HUES6 (cell line): ENCODE data around the gene KDM7A.
"Not testable (repeated sequence)": the region's sequence is repeated elsewhere in the genome, so short reads cannot be mapped to it uniquely, and the experiment has no call there.

ENCODE experiments used
- H3K27ac ChIP-seq: 2 replicates; pipeline ENCODE4 v1.7.0; 2013; ENCODE audit warnings: low read depth, mild to moderate bottlenecking, low read length, inconsistent platforms
- H3K27me3 ChIP-seq: 2 replicates; pipeline ENCODE4 v1.6.1; 2013; ENCODE audit warnings: low read length; ENCODE audit not compliant: control insufficient read depth, insufficient read depth
- H3K36me3 ChIP-seq: 2 replicates; pipeline ENCODE4 v1.6.1; 2013; ENCODE audit warnings: low read length; ENCODE audit not compliant: control insufficient read depth, insufficient read depth
- H3K4me1 ChIP-seq: 2 replicates; pipeline ENCODE4 v1.6.1; 2013; ENCODE audit warnings: low read length; ENCODE audit not compliant: control insufficient read depth, insufficient read depth
- H3K4me3 ChIP-seq: 2 replicates; pipeline ENCODE4 v1.5.1; 2013; ENCODE audit warnings: low read depth, low read length
- H3K9ac ChIP-seq: one replicate; pipeline ENCODE4 v1.6.1; 2013; ENCODE audit warnings: mild to moderate bottlenecking, low read length
- H3K9me3 ChIP-seq: 2 replicates; pipeline ENCODE4 v1.6.1; 2013; ENCODE audit warnings: low read depth, low read length; ENCODE audit not compliant: control insufficient read depth, insufficient read depth

KDM7A gene

DNA sequence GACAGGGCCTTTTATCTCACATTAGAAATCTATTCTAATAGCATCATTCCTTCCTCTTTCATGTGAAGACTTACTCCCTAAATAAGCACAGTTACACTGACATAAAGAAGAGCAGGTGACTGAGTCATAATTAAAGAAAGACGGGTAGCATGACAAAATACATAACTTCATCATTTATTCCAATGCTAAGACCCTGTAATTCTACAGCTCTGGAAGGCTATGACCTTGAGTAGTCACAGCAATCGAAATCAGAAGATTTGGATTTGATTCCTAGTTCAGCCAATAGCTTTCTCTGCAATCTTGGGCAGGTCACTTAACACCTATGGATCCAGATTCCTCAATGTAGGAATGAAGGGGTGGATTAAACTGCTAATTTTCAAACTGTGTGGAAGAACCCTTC, 42.7 kb downstream of the KDM7A start:
- H3K4me3 ChIP-seq, result no peak overlapping the region

GRCh38 chr7:140127360-140128127, 49.2 kb downstream of the KDM7A start:
- peaks cover 41% of the 10 kb centered on the region for H3K36me3 ChIP-seq
- H3K27ac ChIP-seq, result no peak overlapping the region
- no peak overlapping the region for H3K9ac ChIP-seq
- H3K27me3 ChIP-seq, result no peaks in the 10 kb centered on the region
- no peaks in the 10 kb centered on the region for H3K4me1 ChIP-seq
- H3K4me3 ChIP-seq, result no peak overlapping the region
- H3K9me3 ChIP-seq, result no peaks in the 10 kb centered on the region

More for the DNA sequence above, 42.7 kb downstream of the KDM7A start:
- Histone ChIP-seq H3K9me3 (no peaks in the 10 kb centered on the region), H3K27ac (no peak overlapping the region), H3K27me3 (no peaks in the 10 kb centered on the region), H3K9ac (no peak overlapping the region), H3K36me3 (peaks cover 22% of the 10 kb centered on the region), H3K4me1 (no peaks in the 10 kb centered on the region)

GRCh38 chr7:140126435-140127034, 50.2 kb downstream of the KDM7A start:
- Histone ChIP-seq H3K9ac (no peak overlapping the region), H3K9me3 (no peaks in the 10 kb centered on the region), H3K27ac (no peak overlapping the region), H3K4me1 (no peaks in the 10 kb centered on the region), H3K27me3 (no peaks in the 10 kb centered on the region), H3K4me3 (no peak overlapping the region), H3K36me3 (peaks cover 32% of the 10 kb centered on the region)

GRCh38 chr7:140122965-140123364, 53.8 kb downstream of the KDM7A start:
- H3K4me1 ChIP-seq, result no peaks in the 10 kb centered on the region

DNA sequence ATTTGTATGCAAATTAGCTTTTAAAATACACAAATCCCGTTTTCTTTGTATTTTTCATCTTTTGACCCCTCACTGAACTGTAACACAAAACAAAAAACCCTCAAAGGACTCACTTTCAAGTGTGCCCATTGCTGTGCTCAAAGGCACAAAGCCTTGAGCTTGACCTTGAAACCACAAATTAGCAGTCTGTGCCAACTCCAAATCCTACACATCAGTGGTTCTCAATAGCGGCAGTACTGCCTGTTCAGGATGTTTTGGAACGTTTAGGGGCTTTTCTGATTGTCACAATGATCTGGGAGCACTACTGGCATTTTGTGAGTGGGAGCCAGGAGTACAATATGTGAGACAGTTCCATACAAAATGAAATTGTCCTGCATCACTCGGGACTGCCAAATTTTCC, 55.5 kb downstream of the KDM7A start:
- Histone ChIP-seq H3K27ac (no peak overlapping the region), H3K27me3 (no peaks in the 10 kb centered on the region), H3K9me3 (no peaks in the 10 kb centered on the region), H3K36me3 (peaks cover 24% of the 10 kb centered on the region), H3K9ac (no peak overlapping the region), H3K4me1 (no peaks in the 10 kb centered on the region), H3K4me3 (no peak overlapping the region)

More at GRCh38 chr7:140122965-140123364, 53.8 kb downstream of the KDM7A start:
- Histone ChIP-seq H3K9ac (no peak overlapping the region), H3K36me3 (peaks cover 20% of the 10 kb centered on the region), H3K9me3 (no peaks in the 10 kb centered on the region), H3K27ac (no peak overlapping the region), H3K27me3 (no peaks in the 10 kb centered on the region), H3K4me3 (no peak overlapping the region)

DNA sequence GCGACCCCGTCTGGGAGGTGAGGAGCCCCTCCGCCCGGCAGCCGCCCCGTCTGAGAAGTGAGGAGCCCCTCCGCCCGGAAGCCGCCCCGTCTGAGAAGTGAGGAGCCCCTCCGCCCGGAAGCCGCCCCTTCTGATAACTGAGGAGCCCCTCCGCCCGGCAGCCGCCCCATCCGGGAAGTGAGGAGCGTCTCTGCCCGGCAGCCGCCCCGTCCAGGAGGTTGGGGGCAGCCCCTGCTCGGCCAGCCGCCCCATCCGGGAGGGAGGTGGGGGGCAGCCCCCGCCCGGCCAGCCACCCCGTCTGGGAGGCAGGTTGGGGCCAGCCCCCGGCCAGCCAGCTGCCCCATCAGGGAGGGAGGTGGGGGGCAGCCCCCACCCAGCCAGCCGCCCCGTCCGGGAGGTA, 62.0 kb downstream of the KDM7A start:
- H3K4me3 ChIP-seq, H3K9ac ChIP-seq, H3K4me1 ChIP-seq, H3K9me3 ChIP-seq, H3K27me3 ChIP-seq, H3K27ac ChIP-seq: not testable (repeated sequence)
- H3K36me3 ChIP-seq, result peaks cover 57% of the 10 kb centered on the region

- H3K9me3 ChIP-seq, H3K27me3 ChIP-seq, H3K27ac ChIP-seq, H3K4me1 ChIP-seq, H3K4me3 ChIP-seq, H3K9ac ChIP-seq: not testable (repeated sequence)
- H3K36me3 ChIP-seq, result peaks cover 49% of the 10 kb centered on the region
These were observed 68.0 kb downstream of the KDM7A start for GRCh38 chr7:140108777-140109176.

GRCh38 chr7:140096459-140096858, 80.3 kb downstream of the KDM7A start:
- Histone ChIP-seq H3K27ac (no peak overlapping the region), H3K9me3 (no peaks in the 10 kb centered on the region), H3K4me1 (no peaks in the 10 kb centered on the region), H3K36me3 (peaks cover 90% of the 10 kb centered on the region), H3K4me3 (no peak overlapping the region), H3K9ac (no peak overlapping the region), H3K27me3 (no peaks in the 10 kb centered on the region)

DNA sequence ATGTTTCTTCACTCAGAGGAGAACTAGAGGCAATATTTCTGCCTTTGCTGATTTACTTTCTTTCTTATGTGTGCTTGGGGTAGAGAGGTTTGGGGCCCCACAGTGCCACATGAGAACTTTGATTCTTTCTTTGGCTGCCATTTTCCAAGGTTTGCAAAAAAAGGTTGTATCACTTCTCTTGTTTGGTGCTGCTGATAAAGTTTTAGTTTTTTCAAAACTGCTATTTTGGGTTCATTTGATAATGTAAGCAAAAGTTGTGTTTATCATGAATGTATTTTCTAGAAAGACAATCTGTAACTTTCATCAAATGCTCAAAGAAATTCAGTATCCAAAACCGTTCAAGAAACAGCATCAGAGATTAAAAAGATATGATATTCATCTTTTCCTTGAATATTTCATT, 83.4 kb downstream of the KDM7A start:
- no peaks in the 10 kb centered on the region for H3K9me3 ChIP-seq
- no peaks in the 10 kb centered on the region for H3K27me3 ChIP-seq
- H3K27ac ChIP-seq, result no peak overlapping the region
- H3K9ac ChIP-seq, result no peak overlapping the region
- no peaks in the 10 kb centered on the region for H3K4me1 ChIP-seq
- H3K4me3 ChIP-seq, result no peak overlapping the region
- peaks cover 80% of the 10 kb centered on the region for H3K36me3 ChIP-seq

GRCh38 chr7:140085447-140085846, 91.3 kb downstream of the KDM7A start:
- no peak overlapping the region for H3K4me3 ChIP-seq
- peaks cover 5% of the 10 kb centered on the region; the same call in 1 of the 2 replicates for H3K36me3 ChIP-seq
- H3K27ac ChIP-seq, result no peak overlapping the region
- no peaks in the 10 kb centered on the region for H3K27me3 ChIP-seq
- no peaks in the 10 kb centered on the region for H3K9me3 ChIP-seq
- no peaks in the 10 kb centered on the region for H3K4me1 ChIP-seq
- no peak overlapping the region for H3K9ac ChIP-seq

DNA sequence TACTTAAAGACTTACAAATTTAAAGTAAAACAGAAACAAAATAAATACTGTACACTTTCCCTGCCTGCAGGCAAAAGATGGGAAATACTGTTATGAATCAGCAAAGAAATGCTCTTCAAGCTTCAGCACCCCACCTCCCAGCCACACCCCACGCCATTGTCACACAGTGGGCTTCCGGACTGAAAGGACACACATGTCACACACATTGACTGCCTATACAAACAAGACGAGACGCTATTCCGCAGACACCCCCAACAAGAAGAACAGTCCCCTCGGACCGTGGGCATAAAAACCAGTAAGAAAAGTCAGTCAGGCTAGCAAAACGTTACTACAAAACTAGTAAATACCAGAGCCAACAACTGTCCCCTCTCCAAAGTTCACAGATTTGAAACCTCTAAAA, 91.8 kb downstream of the KDM7A start:
- no peaks in the 10 kb centered on the region for H3K9me3 ChIP-seq
- 0 out of 2 replicates have a peak, but pooled peaks cover 2% of the 10 kb centered on the region for H3K36me3 ChIP-seq
- no peak overlapping the region for H3K9ac ChIP-seq

More for the DNA sequence above, 91.8 kb downstream of the KDM7A start:
- Histone ChIP-seq H3K27me3 (no peaks in the 10 kb centered on the region), H3K4me3 (no peak overlapping the region), H3K4me1 (no peaks in the 10 kb centered on the region), H3K27ac (no peak overlapping the region)
